Parathyroid adenoma (tissue), 2 donors: Measurements from ENCODE around the gene SIAH1.

Experiments used
- H2AFZ ChIP-seq: fragments of 300-600 bp; sonication (generic); one replicate; pipeline ENCODE4 v1.7.0; 2017; ENCODE audit warnings: antibody characterized with exemption, mild to moderate bottlenecking
- H3K27ac ChIP-seq: fragments of 300-600 bp; sonication (generic); one replicate; pipeline ENCODE4 v1.7.0; 2017
- H3K27me3 ChIP-seq: fragments of 300-600 bp; sonication (generic); one replicate; pipeline ENCODE4 v1.7.0; 2017; ENCODE audit warnings: low read length; ENCODE audit not compliant: control insufficient read depth, insufficient read depth
- H3K36me3 ChIP-seq: fragments of 300-600 bp; sonication (generic); one replicate; pipeline ENCODE4 v1.7.0; 2017; ENCODE audit warnings: low read length; ENCODE audit not compliant: control insufficient read depth, insufficient read depth
- H3K4me1 ChIP-seq: fragments of 300-600 bp; sonication (generic); one replicate; pipeline ENCODE4 v1.7.0; 2017; ENCODE audit warnings: control low read depth
- H3K4me2 ChIP-seq: fragments of 300-600 bp; sonication (generic); one replicate; pipeline ENCODE4 v1.7.0; 2017; ENCODE audit warnings: low read length
- H3K4me3 ChIP-seq: fragments of 300-600 bp; sonication (generic); one replicate; pipeline ENCODE4 v1.7.0; 2017; ENCODE audit warnings: low read depth, low read length
- H3K79me2 ChIP-seq: fragments of 300-600 bp; sonication (generic); one replicate; pipeline ENCODE4 v1.7.0; 2017; ENCODE audit warnings: control low read depth
- H3K9ac ChIP-seq: fragments of 300-600 bp; sonication (generic); one replicate; pipeline ENCODE4 v1.7.0; 2017; ENCODE audit warnings: mild to moderate bottlenecking
- H3K9me3 ChIP-seq: fragments of 300-600 bp; sonication (generic); one replicate; pipeline ENCODE4 v1.7.0; 2017; ENCODE audit warnings: low read length; ENCODE audit not compliant: control insufficient read depth
- CTCF ChIP-seq: fragments of 300-600 bp; sonication (generic); IDR thresholded peaks from one replicate; pipeline ENCODE4 v1.7.0; 2017; ENCODE audit warnings: antibody characterized with exemption, mild to moderate bottlenecking
- donor health status: primary hyperparathyroidism.

SIAH1 gene, protein sequence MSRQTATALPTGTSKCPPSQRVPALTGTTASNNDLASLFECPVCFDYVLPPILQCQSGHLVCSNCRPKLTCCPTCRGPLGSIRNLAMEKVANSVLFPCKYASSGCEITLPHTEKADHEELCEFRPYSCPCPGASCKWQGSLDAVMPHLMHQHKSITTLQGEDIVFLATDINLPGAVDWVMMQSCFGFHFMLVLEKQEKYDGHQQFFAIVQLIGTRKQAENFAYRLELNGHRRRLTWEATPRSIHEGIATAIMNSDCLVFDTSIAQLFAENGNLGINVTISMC

GRCh38 chr16:48385253-48386150, at the start of gene SIAH1:
Gene SIAH1, minus strand, starts transcription at chr16:48385413. Its CDS starts 22,985 bp downstream, at chr16:48362428.
- H3K4me1 ChIP-seq, result peaks cover 5% of the 10 kb centered on the region
- no peaks in the 10 kb centered on the region for H3K9me3 ChIP-seq
- H3K27ac ChIP-seq, result peak within 1 kb of the TSS; percentile 88
- H3K36me3 ChIP-seq, result no peaks in the 10 kb centered on the region
- peak within 1 kb of the TSS; percentile 90 for H3K4me2 ChIP-seq
- no peaks in the 10 kb centered on the region for H3K27me3 ChIP-seq
- TF ChIP-seq CTCF, result no peak
- H3K79me2 ChIP-seq, result peaks cover 20% of the 10 kb centered on the region
- H3K9ac ChIP-seq, result peak within 1 kb of the TSS; percentile 81
- H2AFZ ChIP-seq, result peak within 1 kb of the TSS; percentile 99
- peak within 1 kb of the TSS; percentile 82 for H3K4me3 ChIP-seq

- Histone ChIP-seq H3K27ac (no peak overlapping the region), H3K9me3 (no peaks in the 10 kb centered on the region), H3K36me3 (no peaks in the 10 kb centered on the region), H3K4me2 (no peak overlapping the region), H3K9ac (no peak overlapping the region), H2AFZ (no peak overlapping the region), H3K4me3 (no peak overlapping the region), H3K79me2 (no peaks in the 10 kb centered on the region), H3K4me1 (no peaks in the 10 kb centered on the region), H3K27me3 (no peaks in the 10 kb centered on the region)
- TF ChIP-seq CTCF, result no peak
Measured at GRCh38 chr16:48434653-48435317, 49.6 kb upstream of the SIAH1 start.

GRCh38 chr16:48433850-48434530, 48.8 kb upstream of the SIAH1 start:
- Histone ChIP-seq H2AFZ (no peak overlapping the region), H3K27ac (no peak overlapping the region), H3K4me2 (no peak overlapping the region), H3K9me3 (no peaks in the 10 kb centered on the region), H3K4me3 (no peak overlapping the region), H3K9ac (no peak overlapping the region), H3K27me3 (no peaks in the 10 kb centered on the region), H3K36me3 (no peaks in the 10 kb centered on the region), H3K79me2 (no peaks in the 10 kb centered on the region), H3K4me1 (no peaks in the 10 kb centered on the region)
- TF ChIP-seq CTCF, result no peak

DNA sequence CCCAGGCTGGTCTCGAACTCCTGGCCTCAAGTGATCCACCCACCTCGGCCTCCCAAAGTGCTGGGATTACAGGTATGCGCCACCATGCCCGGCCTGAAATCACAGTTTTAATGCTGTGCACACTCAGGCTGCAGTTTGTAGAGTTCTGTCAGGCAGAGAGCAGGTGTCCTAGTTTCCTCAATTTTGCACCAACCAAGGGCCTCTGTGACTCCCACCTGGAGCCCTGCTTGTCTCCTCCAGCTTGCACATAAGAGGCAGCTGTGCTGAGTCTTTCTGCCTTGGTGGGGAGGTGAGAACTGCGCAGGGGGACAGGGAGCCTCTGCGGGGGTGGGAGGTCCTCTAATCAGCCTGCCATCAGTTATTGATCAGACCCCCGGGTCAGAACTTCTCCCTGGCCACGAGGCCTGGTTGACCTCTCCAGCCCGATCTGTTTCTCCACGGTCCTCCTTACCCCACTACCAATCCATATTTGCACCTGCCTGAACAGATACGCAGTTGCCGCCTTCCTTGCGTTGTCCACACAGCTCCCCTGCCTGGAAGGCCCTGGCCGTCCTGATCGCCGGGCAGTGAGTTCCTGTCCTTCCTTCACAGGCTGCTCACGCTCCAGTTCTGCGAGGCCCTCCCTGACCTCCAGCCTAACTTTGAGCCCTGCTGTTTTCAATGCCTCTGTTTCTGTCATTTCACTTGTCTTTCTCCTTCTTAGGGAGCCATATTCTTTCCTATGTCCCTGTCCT, 48.1 kb upstream of the SIAH1 start:
- TF ChIP-seq CTCF, result no peak

More for the DNA sequence above, 48.1 kb upstream of the SIAH1 start:
- Histone ChIP-seq H3K4me1 (no peaks in the 10 kb centered on the region), H3K36me3 (no peaks in the 10 kb centered on the region), H2AFZ (no peak overlapping the region), H3K79me2 (no peaks in the 10 kb centered on the region), H3K27me3 (no peaks in the 10 kb centered on the region), H3K9ac (no peak overlapping the region), H3K4me3 (no peak overlapping the region), H3K9me3 (no peaks in the 10 kb centered on the region), H3K4me2 (no peak overlapping the region), H3K27ac (no peak overlapping the region)
